ENCODE data around the gene RMND1.

GRCh38 chr6:151372164-151372563, 79.8 kb downstream of the RMND1 start:
- TF ChIP-seq CTCF (IDR thresholded peaks at IDR 0.05) (no peak), POLR2A (IDR thresholded peaks at IDR 0.05) (no peak)

Data from adrenal gland (tissue), 5 donors.